HFFc6 (cell line): ENCODE data around the gene MYRFL. TPM values are rescaled to one million over a fixed set of nuclear protein-coding genes. Genes with fewer than 3 reads are reported as not detected.

ENCODE experiments used
- DNase-seq: peaks from one replicate; pipeline ENCODE4 v3.0.0-alpha.2; 2018
- H3K27ac Mint-ChIP-seq: 2 replicates; pipeline ENCODE4 v1.8.0; 2020; ENCODE audit warnings: mild to moderate bottlenecking, mixed read lengths
- H3K27me3 Mint-ChIP-seq: 2 replicates; pipeline ENCODE4 v1.8.0; 2021; ENCODE audit warnings: mild to moderate bottlenecking, moderate library complexity, mixed read lengths; ENCODE audit not compliant: insufficient read depth
- H3K36me3 Mint-ChIP-seq: 2 replicates; pipeline ENCODE4 v1.8.0; 2021; ENCODE audit warnings: low read depth, mixed read lengths
- H3K4me1 Mint-ChIP-seq: 2 replicates; pipeline ENCODE4 v1.8.0; 2020; ENCODE audit warnings: low read depth, mixed read lengths
- H3K4me3 Mint-ChIP-seq: 2 replicates; pipeline ENCODE4 v1.8.0; 2020; ENCODE audit warnings: mild to moderate bottlenecking, moderate library complexity, mixed read lengths
- H3K9me3 Mint-ChIP-seq: 2 replicates; pipeline ENCODE4 v1.8.0; 2020; ENCODE audit warnings: mild to moderate bottlenecking, mixed read lengths
- total RNA-seq, 6 experiments: library from RNA; stranded (reverse); fragmentation: NEBNext Ultra II Directional; extraction: Animal tissue kit (Norgen Biotek cat#: 25700); gene quantifications; 2 replicates in 1 of 6; 3 replicates in 5 of 6; pipeline ENCODE4 v1.2.3, GENCODE V29; 2021
- TF ChIP-seq, protein P1 (sequence below): fragments of 200-600 bp; sonication (generic); IDR thresholded peaks from 2 replicates; pipeline ENCODE4 v1.5.0; 2021; ENCODE audit warnings: antibody characterized with exemption, mild to moderate bottlenecking

Gene MYRFL
- total RNA-seq, 6 experiments from 2014 or later: not detected

DNA sequence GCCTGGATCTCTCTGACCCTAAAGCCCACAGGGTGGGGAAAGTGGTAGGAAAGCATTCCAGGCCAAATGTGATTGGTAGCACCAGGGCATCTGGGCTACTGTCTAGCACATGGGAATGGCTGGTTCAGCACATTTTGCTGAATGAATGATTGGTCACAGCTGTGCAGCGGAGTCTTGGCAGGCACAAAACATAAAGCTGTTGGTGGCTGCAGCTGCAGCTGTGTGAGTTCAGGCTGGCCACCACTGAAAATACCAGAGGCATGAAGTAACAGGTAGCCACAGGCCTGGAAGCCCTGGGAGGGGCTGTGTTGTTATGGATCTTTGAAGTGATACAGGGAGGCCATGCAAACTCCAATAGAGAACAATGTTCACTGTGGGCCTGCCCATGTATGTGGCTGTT, 72.7 kb downstream of the MYRFL start:
- Mint-ChIP-seq H3K27ac (peak overlapping the region; percentile 70; the same call in 1 of the 2 replicates), H3K4me3 (no peak overlapping the region), H3K36me3 (no peaks in the 10 kb centered on the region), H3K27me3 (peaks cover 4% of the 10 kb centered on the region), H3K9me3 (no peaks in the 10 kb centered on the region), H3K4me1 (peaks cover 25% of the 10 kb centered on the region)
- TF ChIP-seq, protein P1, sequence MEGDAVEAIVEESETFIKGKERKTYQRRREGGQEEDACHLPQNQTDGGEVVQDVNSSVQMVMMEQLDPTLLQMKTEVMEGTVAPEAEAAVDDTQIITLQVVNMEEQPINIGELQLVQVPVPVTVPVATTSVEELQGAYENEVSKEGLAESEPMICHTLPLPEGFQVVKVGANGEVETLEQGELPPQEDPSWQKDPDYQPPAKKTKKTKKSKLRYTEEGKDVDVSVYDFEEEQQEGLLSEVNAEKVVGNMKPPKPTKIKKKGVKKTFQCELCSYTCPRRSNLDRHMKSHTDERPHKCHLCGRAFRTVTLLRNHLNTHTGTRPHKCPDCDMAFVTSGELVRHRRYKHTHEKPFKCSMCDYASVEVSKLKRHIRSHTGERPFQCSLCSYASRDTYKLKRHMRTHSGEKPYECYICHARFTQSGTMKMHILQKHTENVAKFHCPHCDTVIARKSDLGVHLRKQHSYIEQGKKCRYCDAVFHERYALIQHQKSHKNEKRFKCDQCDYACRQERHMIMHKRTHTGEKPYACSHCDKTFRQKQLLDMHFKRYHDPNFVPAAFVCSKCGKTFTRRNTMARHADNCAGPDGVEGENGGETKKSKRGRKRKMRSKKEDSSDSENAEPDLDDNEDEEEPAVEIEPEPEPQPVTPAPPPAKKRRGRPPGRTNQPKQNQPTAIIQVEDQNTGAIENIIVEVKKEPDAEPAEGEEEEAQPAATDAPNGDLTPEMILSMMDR: no peak
- DNase-seq: peak; percentile 75

DNA sequence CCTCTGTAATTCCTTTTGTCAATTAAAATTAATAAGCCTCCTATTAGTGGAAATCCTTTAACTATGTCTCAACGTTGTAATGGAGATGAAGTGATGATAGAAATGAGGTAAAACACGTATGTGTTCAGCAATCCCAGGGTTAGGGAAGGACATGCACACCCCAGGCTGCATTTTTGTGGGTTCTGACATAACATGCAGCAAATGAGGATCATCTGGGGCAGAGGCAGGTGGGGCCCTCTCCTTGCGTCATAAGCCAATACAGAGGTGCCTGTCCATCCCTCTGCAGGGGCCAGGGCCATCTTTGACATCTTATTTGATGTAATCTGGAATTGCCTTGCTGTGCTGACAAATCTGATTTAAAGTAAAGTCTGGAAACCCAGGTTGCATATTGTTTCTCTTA, 73.2 kb downstream of the MYRFL start:
- peak overlapping the region; percentile 70; the same call in 1 of the 2 replicates for H3K27ac Mint-ChIP-seq
- peaks cover 4% of the 10 kb centered on the region for H3K27me3 Mint-ChIP-seq
- DNase-seq: peak; percentile 37

DNA sequence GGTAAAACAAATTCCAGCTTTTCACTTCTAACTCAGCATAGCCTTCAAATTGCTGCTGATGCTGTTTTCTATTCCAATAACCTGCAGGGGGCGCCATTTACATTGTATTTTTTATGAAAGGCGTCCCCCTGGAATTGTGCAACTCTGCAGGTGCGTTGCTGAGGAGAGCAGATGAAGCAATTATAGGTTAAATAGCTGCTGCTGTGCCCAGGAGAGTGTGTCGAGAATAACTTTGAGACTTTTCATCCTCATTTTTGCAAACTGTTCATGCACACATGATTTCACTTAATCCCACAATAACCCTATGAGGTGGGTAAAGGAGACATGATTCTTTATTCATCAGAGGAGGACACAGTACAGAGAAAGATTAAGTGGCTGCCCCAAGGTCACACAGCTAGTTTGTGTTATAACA, 75.7 kb downstream of the MYRFL start:
- peak; percentile 50 for DNase-seq
- H3K36me3 Mint-ChIP-seq: no peaks in the 10 kb centered on the region
- H3K27ac Mint-ChIP-seq: no peak overlapping the region
- no peaks in the 10 kb centered on the region for H3K9me3 Mint-ChIP-seq
- no peaks in the 10 kb centered on the region; the same call in none of the 2 replicates for H3K27me3 Mint-ChIP-seq
- peaks cover 45% of the 10 kb centered on the region for H3K4me1 Mint-ChIP-seq
- TF ChIP-seq, protein P1: peak; percentile 97
- no peak overlapping the region for H3K4me3 Mint-ChIP-seq

More for the DNA sequence above, 73.2 kb downstream of the MYRFL start:
- Mint-ChIP-seq H3K36me3 (no peaks in the 10 kb centered on the region), H3K9me3 (no peaks in the 10 kb centered on the region), H3K4me1 (peaks cover 25% of the 10 kb centered on the region), H3K4me3 (no peak overlapping the region)
- TF ChIP-seq, protein P1: no peak

DNA sequence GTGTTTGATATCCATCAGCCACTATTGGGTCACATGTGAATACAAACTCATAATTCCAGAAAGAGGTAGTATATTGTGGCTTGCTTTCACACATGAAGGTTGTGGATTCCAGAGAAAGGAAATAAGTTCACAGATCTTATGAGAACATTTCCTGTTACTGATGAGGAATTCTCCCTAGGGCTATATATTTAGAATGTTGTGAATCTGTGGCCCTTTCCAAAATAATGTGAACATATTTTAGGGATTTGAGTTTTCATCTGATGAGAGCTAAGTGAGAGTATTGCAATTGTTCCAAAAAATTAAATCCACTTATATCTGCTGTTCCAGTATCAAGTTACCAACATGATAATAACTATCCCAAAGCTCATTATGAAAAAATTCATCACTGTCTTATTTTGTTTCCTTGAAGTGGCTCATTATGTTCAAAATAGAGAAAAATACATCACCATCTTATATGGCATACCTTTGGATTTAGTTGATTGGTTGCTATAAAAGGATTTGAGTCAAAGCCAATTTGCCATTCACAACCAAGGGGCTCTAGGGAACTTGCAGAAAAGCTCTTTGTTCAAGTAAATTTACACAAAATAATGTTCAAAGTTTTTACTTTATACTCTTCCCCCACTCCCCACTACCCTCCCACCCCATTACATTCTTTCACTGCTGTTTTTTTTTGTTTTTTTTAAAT, 76.3 kb downstream of the MYRFL start:
- Mint-ChIP-seq H3K27ac (no peak overlapping the region), H3K9me3 (no peaks in the 10 kb centered on the region), H3K4me3 (no peak overlapping the region), H3K27me3 (no peaks in the 10 kb centered on the region; the same call in none of the 2 replicates), H3K36me3 (no peaks in the 10 kb centered on the region), H3K4me1 (peaks cover 48% of the 10 kb centered on the region)
- TF ChIP-seq, protein P1: no peak
- DNase-seq: peak; percentile 5

DNA sequence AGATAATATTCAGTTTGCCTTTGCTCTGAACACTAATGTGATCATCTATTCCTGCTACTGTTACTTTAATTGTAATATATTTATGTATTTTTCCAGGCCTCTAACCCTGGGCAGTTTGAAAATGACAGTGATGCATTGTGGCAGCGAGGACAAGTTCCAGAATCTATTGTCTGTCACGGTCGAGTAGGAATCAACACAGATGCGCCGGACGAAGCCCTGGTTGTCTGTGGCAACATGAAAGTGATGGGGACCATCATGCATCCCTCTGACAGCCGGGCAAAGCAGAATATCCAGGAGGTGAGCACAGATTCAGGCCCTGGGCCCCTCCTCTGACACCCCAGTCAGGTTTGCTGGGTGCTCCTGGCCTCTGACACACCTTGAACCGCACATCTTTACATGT, 78.5 kb downstream of the MYRFL start:
- Mint-ChIP-seq H3K4me3 (no peak overlapping the region), H3K9me3 (no peaks in the 10 kb centered on the region), H3K27me3 (no peaks in the 10 kb centered on the region; the same call in 1 of the 2 replicates), H3K36me3 (no peaks in the 10 kb centered on the region), H3K4me1 (peaks cover 34% of the 10 kb centered on the region), H3K27ac (no peak overlapping the region)
- no peak for DNase-seq
- TF ChIP-seq, protein P1: no peak
